Non-pigmented ciliary epithelial cell (primary cell): ENCODE data around the gene GK.
A peak's percentile ranks its signal among the peaks of the same experiment; 100 is the strongest.
"Not testable (repeated sequence)": the region's sequence is repeated elsewhere in the genome, so short reads cannot be mapped to it uniquely, and the experiment has no call there.

Source experiments
- DNase-seq: peaks from one replicate; pipeline ENCODE4 v3.0.0-alpha.2; 2010; ENCODE audit warnings: low read depth

The GK gene

GRCh38 chrX:30706216-30706775 lies 53.1 kb downstream of the GK start:
- no peak for DNase-seq

- DNase-seq, result no peak
Measured at GRCh38 chrX:30712214-30712613, 59.0 kb downstream of the GK start.

GRCh38 chrX:30713061-30713525 lies 59.9 kb downstream of the GK start:
- peak; percentile 26 for DNase-seq

DNA sequence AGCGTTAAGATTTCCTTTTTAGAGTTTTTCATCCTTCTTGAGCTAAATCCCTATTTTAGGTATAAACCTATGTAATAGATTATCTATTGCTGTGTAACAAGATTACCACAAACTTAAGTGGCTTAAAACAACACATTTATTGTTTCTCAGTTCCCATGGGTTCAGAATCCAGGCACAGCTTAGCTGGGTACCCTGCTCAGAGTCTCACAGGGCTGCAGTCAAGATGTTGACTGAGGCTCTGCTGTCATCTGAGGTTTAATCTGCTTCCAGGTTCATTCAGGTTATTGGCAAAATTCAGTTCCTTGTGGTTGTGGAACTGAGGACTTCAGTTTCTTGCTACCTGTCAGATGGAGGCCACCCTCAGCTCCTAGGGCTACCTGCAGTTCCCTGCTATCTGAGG lies 60.9 kb downstream of the GK start:
- DNase-seq, result no peak

- no peak for DNase-seq
Measured at GRCh38 chrX:30715976-30716375, 62.8 kb downstream of the GK start.

DNA sequence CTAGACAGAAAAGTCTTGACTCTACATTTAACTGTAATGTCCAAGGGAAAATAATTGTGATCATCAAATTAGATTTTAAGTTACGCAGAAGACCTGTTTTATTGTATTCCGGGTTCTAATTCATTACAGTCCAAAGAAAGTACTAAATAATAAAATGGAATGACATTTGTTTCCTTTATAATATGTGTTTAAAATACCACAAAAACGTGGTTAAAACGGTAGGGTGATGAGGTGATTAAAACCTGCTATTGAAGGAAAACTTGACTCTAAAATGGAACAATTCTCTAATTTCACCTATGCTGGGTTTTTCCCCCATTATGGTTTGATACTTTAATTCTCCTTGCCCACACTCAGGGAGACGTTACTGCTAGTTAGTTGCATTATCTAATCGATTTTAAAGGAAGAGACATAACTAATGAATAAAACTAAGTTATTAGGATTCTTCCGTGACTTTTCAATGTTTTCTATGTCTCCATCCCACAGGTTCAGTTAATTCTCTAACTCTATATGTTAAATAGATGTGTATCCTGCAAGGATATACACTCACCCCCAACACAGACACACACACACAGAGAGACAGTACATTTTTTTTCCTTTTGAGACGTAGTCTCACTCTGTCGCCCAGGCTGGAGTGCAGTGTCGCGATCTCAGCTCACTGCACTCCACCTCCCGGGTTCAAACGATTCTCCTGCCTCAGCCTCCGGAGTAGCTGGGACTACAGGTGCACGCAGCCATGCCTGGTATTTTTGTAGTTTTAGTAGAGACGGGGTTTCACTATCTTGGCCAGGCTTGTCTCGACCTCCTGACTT lies 80.8 kb downstream of the GK start:
- no peak for DNase-seq

DNA sequence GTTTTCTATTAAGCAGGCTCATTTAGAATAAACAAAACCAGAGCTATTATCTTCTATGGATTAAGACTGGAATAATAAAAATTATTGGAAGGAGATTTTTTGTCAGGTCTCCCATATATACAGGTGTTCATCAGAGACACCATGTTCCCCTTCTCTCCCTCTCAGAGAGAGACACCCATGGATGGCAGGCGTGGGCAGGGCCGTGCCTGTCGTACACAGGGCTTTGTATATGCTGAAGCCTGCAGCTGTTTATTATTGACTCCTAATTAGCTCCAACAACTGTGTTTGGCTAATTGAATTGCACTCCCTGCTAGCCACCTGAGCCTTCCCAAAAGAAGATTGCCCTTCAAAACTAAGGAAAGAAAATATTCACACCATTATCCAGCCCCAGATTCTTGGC lies 81.6 kb downstream of the GK start:
- DNase-seq, result no peak

- DNase-seq, result peak; percentile 8
Measured at GRCh38 chrX:30735839-30736238, 82.6 kb downstream of the GK start.

DNA sequence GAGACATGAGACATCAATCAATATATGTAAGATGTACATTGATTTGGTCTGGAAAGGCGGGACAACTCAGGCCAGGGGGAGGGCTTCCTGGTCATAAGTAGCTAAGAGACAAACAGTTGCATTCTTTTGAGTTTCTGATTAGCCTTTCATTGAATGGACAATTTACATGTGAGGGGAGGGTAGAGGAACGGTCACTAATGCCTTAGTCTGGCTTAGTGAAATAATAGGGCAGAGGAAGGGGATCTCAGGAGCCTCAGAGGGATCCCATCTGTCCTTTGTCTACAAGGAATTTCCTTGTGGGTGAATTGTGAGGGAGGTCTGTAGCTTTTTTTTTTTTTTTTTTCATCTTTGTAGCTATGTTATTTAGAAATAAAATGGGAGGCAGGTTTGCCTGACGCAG lies 88.3 kb downstream of the GK start:
- DNase-seq, result no peak

GRCh38 chrX:30748342-30748960 lies 95.2 kb downstream of the GK start:
- DNase-seq, result no peak

DNA sequence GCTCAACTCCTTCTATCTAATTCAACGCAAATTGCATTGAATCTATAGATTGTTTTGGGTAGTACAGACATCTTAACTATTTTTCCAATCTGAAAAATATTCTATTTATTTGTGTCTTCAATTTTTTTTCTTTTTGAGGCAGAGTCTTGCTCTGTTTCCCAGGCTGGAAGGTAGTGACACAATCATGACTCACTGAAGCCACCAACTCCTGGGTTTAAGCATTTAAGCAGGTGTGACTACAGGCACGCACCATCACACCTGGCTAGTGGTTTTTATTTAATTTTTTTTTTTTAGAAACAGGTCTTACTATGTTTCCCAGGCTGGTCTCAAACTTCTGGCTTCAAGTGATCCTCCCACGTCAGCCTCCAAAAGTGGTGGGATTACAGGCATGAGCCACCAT lies 98.3 kb downstream of the GK start:
- no peak for DNase-seq

DNA sequence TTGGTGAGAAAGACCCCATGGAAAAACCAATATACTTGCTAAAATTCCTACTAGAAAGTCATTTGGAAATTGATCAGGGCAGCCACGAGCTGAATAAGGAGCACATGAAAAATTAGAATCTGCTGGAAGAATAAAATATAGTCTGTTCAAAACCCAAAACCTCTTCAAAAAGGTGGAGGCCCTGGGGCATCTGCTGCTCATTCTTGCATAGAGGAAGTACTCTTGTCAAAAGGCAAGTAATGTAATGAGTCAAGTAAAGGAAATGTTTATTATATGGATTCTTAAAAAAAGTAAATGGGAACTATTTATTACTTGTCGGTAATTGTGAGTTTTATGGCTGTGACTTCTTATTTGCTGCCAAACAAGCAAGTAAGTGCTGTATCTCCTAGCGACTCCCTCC lies 109.5 kb downstream of the GK start:
- DNase-seq, result no peak

- not testable (repeated sequence) for DNase-seq
Measured at GRCh38 chrX:30773764-30774163, 120.5 kb downstream of the GK start.

DNA sequence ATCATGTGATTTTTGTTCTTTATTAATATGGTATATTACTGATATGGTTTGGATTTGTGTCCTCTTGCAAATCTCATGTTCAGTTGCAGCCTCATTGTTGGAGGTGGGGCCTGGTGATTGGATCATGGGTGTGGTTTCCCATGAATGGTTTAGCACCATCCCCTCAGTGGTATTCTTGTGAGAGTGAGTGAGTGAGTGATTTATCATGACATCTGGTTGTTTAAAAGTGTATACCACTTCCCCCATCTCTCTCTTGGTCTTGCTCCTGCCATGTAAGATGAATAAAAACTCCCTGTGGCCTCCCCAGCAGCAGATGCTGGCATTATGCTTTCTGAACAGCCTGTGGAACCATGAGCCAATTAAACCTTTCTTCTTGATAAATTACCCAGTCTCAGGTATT lies 124.4 kb downstream of the GK start:
- DNase-seq, result no peak

GRCh38 chrX:30779453-30780030 lies 126.3 kb downstream of the GK start:
- DNase-seq, result no peak
